ENCODE measurements around the gene L1CAM.
A peak's percentile ranks its signal among the peaks of the same experiment; 100 is the strongest.

Gene L1CAM

GRCh38 chrX:153903991-153904957 is 18.3 kb upstream of the L1CAM start, which contains the start of gene AVPR2:
TSS of gene AVPR2 (plus strand) at chrX:153904673. CDS start at chrX:153905146, 473 bp downstream.
- no peak for DNase-seq (ENCODE audit: low read depth in 2 of 2)

GRCh38 chrX:153903238-153903980 is 17.4 kb upstream of the L1CAM start:
- no peak for DNase-seq (ENCODE audit: low read depth in 2 of 2)

GRCh38 chrX:153902385-153902784 is 16.4 kb upstream of the L1CAM start:
- no peak for DNase-seq (ENCODE audit: low read depth in 2 of 2)

GRCh38 chrX:153901753-153902140 is 15.8 kb upstream of the L1CAM start:
- no peak for DNase-seq (ENCODE audit: low read depth in 2 of 2)

- DNase-seq (ENCODE audit: low read depth in 2 of 2), result peak in 1 of 2 donors; percentile 37
These were observed 15.1 kb upstream of the L1CAM start for GRCh38 chrX:153900831-153901752.

GRCh38 chrX:153897899-153898298 is 11.9 kb upstream of the L1CAM start:
- no peak for DNase-seq (ENCODE audit: low read depth in 2 of 2)

GRCh38 chrX:153889123-153889522 is 3.1 kb upstream of the L1CAM start:
- DNase-seq (ENCODE audit: low read depth in 2 of 2), result no peak

GRCh38 chrX:153888344-153888743 is 2.4 kb upstream of the L1CAM start:
- DNase-seq (ENCODE audit: low read depth in 2 of 2), result no peak

GRCh38 chrX:153887385-153887784 is 1.4 kb upstream of the L1CAM start:
- DNase-seq (ENCODE audit: low read depth in 2 of 2), result no peak

GRCh38 chrX:153886915-153887314 is 942 bp upstream of the L1CAM start:
- DNase-seq (ENCODE audit: low read depth in 2 of 2), result no peak

- DNase-seq (ENCODE audit: low read depth in 2 of 2), result no peak
These were observed 675 bp downstream of the L1CAM start for GRCh38 chrX:153885208-153885787.

- DNase-seq (ENCODE audit: low read depth in 2 of 2), result no peak
These were observed 1.4 kb downstream of the L1CAM start for GRCh38 chrX:153884590-153884989.

GRCh38 chrX:153884136-153884535 is 1.8 kb downstream of the L1CAM start:
- no peak for DNase-seq (ENCODE audit: low read depth in 2 of 2)

GRCh38 chrX:153883163-153883843 is 2.7 kb downstream of the L1CAM start:
- no peak for DNase-seq (ENCODE audit: low read depth in 2 of 2)

GRCh38 chrX:153882557-153882956 is 3.4 kb downstream of the L1CAM start:
- no peak for DNase-seq (ENCODE audit: low read depth in 2 of 2)

- no peak for DNase-seq (ENCODE audit: low read depth in 2 of 2)
These were observed 3.9 kb downstream of the L1CAM start for GRCh38 chrX:153882086-153882498.

GRCh38 chrX:153881281-153881680 is 4.7 kb downstream of the L1CAM start:
- no peak for DNase-seq (ENCODE audit: low read depth in 2 of 2)

- DNase-seq (ENCODE audit: low read depth in 2 of 2), result no peak
These were observed 5.5 kb downstream of the L1CAM start for GRCh38 chrX:153880440-153880815.

GRCh38 chrX:153879741-153880439 is 6.1 kb downstream of the L1CAM start:
- no peak for DNase-seq (ENCODE audit: low read depth in 2 of 2)
